HG02981 (cell line): ENCODE measurements around the gene STN1.
"Not testable (repeated sequence)": the region's sequence is repeated elsewhere in the genome, so short reads cannot be mapped to it uniquely, and the experiment has no call there.

Experiments
- ATAC-seq: cut with Tn5 transposase; IDR thresholded peaks from one replicate; pipeline ENCODE4 v1.9.1; 2021; ENCODE audit warnings: mild to moderate bottlenecking, moderate library complexity; ENCODE audit not compliant: unreplicated experiment

Gene STN1

DNA sequence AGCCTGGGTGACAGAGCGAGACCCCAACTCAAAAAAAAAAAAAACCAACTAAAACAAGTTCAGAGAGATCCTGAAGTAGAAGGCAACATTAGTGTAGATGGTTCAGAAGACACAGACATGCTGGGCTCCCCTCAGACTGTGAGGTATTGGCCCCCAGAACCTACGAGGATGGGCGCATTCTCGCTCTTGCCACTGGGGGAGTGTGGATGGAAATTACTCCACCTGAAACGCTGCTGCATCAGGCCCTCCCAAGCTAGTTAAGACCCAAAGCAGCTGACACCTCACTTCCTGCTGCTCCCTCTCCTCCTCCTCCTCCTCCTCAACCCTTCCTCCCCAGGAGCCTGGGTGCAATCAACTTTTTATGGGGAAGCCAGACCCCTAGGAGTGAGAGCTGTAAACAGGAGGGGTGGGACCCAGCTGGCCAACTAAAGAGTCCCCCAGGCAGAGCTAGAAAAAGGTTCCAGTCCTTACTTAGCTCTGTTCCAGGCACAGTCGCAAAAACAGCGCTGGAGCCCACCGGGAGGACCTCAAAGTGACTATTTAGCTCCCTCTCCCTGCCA is 70.0 kb downstream of the STN1 start:
- no peak for ATAC-seq

DNA sequence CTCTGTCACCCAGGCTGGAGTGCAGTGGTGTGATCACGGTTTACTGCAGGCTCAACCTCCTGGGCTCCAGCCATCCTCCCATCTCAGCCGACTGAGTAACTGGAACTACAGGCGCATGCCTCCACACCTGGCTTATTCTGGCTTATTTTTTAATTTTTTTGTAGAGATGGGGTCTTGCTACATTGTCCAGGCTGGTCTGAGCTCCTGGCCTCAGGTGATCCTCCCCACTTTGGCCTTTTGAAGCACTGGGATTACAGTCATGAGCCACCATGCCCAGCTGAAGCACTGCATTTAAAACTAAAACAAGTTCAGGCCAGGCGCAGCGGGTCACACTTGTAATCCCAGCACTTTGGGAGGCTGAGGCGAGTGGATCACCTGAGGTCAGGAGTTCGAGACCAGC is 70.6 kb downstream of the STN1 start:
- ATAC-seq, result no peak

DNA sequence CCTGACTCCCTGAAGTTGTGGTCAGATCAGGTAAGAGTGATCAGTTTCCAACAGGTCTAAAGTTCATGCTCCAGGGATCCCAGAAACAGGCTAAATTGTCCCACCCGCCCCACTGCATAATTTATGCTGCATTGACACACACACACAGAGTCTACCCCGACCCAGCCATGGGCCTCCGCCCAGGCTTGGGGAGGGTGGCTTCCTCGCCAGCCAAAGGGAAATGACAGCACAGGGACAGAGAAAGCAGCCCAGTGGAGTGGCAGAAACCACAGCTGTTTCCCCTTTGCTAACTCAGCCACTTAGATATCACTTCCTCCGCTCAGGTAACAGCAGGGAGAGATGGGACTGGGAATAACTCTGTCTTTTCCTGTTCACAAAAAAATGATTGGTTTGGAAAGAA is 72.0 kb downstream of the STN1 start:
- ATAC-seq, result no peak

DNA sequence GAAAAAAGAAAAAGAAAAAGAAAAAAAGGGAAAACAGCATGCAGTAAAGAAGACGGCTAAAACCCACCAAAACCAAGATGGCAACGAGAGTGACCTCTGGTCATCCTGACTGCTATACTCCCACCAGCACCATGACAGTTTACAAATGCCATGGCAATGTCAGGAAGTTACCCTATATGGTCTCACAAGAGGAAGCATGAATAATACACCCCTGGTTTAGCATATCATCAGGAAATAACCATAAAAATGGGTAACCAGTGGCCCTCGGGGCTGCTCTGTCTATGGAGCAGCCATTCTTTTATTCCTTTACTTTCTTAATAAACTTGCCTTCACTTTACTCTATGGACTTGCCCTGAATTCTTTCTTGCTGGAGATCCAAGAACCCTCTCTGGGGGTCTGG is 72.6 kb downstream of the STN1 start:
- ATAC-seq, result not testable (repeated sequence)

DNA sequence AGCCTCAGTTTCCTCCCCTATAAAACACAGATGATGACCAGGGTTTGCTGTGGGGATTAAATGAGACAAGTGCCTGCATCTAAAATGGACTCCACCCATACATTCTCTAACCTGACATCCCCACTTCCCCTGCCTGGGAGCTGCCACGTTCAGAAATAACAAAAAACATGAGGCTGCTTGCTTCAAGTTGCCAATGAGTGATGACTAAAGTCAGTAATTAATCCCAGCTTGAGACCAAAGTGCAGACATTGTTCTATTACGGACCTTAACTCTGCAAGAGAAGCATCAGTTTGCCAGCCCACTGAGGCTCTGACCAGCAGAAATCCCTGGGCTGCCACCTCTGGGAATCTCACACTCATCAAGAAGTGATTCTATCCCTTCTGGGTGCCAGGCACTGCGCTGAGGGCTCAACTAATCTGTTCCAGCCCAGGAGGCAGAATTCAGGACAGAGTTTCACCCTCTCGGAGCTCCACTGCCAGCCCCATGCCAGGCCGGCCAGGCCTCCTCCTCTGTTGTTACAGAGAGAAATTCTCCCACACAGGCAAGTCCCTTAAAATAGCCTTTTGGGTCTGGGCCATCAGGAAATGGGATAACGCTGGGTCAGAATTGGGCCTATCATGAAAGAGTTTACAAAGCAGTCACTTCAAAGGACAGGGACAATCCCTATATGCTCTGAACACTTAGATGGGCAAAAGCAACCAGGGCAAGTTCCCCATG is 74.0 kb downstream of the STN1 start:
- ATAC-seq, result no peak

DNA sequence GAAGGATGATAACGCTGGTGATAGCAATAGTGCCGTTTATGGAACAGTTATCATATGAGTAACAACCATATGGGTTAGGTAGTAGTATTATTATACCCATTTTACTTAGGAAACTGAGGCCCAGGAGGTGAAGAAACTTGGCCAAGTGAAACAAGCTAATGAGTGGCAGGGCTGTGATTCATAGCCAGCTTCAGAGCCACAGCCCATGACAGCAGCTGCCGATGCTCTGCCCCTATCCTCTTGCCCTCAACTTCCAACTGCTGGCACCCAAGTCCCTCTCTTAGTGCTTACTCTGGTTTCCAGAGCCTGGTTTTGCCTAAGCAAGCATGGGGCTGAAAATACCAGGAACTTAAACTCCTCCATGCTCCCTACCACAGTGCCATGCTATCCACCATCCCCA is 74.9 kb downstream of the STN1 start:
- ATAC-seq, result no peak

DNA sequence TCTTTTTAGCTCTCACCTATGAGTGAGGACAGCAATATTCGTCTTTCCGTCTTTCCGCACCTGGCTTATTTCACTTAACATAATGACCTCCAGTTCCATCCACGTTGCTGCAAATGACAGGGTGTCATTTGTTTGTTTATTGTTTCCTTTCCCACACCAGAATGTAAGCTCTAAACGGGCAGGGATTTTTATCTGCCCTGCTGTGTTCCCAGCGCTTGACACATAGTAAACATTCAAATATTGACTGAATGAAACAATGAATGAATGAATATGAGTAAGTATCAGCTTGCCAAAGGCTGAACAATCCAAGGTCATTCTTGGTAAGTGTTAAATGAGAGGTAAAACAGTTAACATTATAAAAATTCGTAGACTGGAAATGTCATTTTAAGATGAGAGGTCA is 75.4 kb downstream of the STN1 start:
- ATAC-seq, result no peak

DNA sequence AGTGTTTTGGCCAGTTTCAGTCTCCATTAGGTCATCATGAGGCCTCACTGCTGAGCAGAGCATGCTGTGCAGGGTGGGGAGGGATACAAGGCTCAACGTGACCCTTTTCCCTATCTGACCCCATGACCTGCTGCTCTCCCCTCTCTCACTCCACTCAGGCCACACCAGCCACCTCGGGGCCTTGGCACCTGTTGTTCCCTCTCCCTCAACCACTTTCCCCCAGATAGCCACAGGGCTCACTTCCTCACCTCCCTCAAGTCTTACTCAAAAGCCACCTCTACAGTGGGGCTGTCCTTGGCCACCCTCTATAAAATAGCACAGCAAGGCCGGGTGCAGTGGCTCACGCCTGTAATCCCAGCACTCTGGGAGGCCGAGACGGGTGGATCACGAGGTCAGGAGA is 76.5 kb downstream of the STN1 start:
- no peak for ATAC-seq

DNA sequence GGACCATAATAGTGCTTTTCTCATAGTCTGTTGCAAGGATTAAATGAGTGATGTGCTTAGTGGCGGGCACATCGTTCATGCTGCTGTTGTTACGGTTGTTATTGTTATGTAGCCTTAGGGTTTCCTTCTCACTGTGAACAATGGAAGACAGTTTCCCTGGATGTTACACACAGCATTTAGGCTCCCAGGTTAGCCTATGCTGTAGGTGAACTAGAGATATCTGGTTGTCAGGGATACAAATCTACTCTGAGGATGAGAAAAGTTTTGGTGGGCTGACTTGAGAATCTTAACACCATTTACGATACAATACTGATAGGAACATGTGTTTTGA is 77.3 kb downstream of the STN1 start:
- no peak for ATAC-seq

DNA sequence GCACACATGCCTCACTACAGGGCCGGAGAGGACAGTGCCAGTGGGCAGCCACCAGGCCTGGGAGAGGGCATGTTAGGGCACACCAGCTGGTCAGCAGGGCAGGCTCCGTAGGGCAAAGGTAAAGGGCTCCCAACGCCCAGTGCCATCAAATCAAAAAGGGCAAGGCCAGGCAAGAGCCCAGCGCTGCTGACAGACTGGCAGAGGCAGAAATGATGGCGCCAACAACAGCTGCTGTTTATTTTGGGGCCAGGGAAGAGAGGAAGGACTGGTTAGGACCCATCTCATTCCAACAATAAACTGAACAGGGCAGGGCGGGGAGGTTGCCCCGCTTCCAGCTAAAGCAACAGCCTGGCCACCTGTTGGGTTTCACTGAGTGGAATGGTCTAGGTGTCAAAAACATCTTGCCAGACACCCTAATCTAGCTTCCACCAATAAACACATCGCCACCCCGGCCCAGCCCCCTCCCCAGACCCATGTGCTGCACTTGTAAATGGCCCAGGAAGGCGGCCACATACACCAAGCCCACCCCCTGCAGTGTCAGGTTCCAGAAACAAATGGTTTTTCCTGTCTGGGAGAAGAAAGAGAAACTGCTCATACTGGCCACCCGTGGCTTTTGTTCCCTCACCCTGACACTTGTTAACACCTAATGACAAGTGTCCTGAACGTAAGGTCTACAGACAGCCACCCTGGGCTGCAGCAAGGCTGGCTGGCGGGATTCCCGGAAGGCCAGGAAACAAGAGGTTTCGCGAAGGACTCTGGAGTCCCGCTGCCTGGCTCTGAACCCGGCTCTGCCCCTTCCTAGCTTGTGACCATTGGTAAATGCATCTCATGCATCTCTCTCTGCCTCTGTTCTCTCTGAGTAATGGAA is 77.9 kb downstream of the STN1 start:
- no peak for ATAC-seq

DNA sequence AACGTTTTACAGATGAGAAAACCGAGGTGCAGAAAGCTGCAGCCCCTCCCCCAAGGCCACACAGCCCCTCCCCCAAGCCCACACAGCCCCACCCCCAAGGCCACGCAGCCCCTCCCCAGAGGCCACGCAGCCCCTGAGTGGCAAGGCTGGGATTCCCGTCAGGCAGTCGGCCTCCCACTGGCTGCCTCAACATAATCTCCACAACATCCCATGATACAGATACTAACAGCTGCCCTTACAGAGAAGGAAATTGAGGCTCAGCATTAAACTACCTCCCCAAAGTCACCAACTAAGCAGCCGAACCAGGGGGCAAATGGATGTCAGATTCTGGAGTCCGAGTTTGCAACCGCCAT is 78.5 kb downstream of the STN1 start:
- no peak for ATAC-seq

DNA sequence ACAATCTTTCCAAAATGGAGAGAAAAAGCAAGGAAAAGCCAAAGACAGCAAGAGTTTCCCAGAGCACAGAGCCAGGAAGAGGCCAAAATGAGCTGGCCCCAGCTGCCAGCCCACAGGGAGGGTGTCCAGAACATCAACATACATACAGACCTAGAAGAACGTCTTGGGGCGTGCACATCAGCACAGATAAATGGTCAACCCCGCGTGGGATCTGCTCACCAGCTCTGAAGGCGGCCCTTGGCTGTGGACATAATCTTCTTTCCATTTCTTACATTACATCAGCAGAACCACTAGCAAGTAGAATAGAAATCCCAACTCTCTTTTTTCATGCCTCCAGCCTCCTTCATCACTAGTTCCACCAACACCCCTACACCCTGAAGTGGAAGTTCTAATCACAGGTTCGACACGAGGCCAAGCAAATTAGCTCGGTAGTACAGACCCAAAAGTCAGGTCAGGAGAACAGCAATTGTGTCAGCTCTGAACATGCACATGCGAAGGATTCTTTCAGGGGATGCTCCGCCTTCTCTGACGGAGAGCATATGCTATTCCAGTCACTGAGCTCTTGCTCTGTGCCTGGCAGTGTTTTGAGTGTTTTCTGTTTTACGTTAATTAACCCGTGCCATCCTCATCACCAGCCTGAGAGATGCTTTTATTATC is 79.0 kb downstream of the STN1 start:
- ATAC-seq, result no peak

DNA sequence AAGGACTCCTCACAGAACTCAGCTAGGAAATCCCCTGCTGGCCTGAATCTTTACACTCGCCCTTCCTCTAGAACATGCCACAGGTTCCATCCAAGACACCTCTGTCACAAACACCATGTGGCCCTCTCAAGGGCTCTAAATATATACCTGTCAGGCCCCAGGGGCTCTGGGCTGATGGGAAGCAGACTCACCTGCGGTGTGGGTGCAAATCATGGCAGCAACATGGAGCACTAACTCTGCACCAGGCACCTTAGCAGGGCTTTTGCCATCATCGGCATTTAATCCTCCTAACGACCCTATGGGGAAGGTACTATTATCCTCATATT is 80.0 kb downstream of the STN1 start:
- no peak for ATAC-seq

DNA sequence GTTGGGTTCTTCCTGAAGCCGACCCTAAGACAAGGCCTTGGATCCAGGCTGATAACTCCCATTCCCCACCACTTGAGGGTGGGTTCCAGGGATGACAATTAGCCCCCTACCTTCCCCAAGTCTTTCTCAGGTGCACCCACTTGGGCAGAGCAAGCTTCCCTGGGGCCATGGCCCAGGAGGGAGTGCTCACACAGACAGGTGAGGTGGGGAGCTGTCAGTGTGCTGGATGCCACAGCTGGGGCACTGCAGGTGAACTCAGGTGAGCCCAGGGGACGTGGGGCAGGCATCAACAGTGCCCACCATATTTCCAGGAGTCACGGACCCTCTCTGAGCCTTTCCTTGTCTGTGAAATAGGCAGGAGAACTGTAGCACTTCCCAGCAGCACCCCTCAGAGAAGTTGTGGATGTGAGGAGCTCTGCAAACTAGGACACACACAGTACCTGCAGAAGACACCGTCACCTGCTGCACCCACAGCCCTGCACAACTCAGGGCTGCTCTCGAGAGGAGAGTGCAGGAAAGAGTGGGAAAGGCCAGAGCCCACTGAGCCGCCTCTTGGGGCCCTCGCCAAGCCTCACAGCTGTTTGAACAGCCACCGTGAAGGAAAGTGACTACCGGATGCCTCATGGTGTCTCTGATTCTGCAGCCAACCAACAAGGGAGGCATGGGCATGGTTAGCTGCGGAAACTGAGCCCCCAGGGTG is 80.5 kb downstream of the STN1 start:
- no peak for ATAC-seq

DNA sequence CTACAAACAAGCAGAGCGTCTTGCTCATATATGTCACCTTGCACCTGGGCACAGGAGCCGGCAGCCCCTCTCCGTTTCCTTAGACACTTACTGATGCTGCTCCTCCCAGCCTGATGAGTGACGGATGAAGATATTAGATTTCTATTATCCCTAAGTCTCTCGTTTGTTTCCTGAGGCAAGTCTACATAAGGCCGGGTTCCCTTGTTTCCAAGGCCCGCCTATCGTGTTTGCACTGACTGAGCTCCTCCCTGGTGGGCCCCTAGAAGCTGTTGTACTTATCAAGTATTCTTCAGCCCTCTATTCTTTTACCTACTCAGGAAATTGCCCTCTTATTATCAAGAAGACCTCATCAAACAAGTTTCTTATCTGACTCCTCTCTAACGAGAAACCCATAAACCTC is 81.1 kb downstream of the STN1 start:
- ATAC-seq, result no peak

DNA sequence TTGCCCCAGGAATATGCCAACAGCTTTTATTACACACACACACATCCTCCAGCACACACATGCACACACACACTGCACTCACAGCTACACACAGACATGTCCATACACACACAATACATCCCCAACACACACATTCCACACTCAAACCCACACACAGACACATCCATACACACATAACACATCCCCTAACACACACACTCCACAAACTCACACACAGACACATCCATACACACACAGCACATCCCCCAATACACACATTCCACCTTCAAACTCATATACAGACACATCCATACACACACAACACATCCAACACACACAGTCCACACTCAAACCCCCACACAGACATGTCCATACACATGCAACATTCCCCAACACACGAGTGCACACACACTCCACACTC is 81.7 kb downstream of the STN1 start:
- no peak for ATAC-seq

DNA sequence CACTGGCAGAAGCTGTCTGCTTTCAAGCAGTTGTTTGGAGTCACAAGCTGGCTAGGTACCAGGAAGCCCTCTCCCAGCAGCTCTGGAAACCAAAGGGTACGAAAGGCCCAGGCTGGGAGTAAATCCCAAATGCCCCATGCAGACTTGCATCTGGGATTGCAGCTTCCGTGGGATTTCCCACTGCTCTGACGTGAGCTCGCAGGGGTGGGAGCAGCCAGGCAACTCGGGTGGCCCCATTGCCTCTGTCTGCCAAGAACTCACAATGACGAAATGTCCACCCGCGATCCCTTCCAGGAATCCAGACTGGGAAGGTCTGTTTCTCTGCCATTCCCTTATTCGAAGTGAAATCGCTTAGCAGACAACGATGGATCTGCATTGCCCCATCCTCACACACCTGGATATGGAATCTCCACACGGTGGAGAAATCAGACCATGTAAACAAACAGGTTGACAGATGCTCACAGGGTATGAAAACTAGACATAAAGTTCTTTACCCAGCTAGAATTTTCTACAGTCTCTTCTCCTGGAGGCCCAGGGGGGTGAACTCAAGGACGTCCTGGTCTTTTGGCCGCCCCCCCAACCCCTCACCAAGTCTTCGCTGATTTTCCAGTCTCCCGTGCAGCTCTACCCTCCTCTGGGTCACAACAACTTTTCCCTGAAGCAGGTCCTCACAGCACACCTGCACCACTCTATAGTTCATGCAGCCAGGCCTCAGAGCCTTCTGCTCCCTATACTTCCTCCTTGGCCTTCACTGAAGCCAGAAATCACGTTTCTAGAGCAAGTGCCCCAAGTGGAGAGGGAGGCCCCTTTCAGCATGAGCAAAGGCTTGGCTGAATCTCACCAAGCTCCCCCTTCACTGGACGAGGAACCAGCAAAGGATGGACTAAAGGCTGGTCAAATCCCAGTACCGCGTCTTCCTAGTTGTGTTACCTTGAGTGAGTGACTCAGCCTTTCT is 82.6 kb downstream of the STN1 start:
- ATAC-seq, result no peak

DNA sequence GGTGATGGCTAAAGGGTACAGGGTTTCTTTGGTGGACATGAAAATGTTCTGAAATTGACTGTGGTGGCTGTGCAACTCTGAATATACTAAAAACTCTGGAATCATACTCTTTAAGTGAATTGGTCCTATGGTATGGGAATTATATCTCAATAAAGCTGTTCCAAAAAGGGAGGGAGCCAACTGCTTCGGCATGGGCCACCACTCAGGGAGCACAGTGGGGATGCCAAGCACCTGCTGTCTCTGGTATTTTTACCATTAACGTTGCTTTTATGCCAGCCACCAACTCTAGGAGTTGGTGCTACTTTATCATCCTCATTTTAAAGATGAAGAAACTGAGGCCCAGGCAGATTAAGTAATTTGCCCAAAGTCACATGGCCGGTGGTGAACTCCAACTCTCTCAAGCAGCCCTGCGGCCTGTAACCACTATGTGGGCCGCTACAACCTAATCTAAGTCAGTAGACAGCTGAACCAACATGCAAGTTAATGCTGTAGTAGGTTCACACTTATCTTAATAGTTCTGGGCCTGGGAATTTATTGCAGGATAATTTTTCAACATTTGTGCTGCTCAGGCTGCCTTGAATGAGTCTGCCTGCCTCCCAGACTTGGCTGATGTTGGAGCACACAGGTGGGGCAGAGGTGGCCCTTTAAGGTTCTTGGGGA is 83.4 kb downstream of the STN1 start:
- no peak for ATAC-seq

DNA sequence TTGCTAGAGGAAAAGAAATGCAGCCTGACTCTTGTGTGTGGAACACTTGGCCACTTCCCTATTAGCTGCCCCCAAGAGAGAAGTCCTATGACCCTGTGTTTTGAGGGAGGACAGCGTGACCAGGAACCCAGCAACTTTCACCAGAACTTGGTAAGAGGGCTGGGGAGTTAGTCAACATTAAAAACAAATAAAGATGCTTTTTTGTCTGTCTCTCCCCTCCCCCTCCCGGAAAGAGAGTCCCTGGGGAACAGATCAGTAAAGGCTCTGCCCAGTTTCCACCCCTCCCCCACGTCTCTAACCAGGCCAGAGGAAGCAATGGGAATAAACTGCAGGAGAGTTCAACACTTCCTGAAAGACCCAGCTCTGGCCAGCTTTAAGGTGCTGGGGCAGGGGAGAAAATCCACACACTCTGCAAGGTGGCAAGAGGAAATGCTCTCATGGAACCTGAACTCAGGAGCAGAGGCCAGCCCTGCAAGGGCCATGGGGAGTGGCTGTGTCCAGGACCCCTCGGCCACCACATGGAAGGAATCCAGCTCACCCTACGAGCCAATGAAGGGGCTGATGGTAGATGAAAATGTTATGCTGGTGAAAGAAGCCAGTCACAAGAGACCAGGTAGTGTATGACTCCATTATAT is 84.1 kb downstream of the STN1 start:
- ATAC-seq, result no peak
